Measurements from ENCODE around the gene ALPP. TPM values are rescaled to one million over a fixed set of nuclear protein-coding genes. Genes with fewer than 3 reads are reported as not detected.
"Not testable (repeated sequence)": the region's sequence is repeated elsewhere in the genome, so short reads cannot be mapped to it uniquely, and the experiment has no call there.

The ALPP gene
- total RNA-seq, 1 donor from 2014 or later, result 0.38 TPM

DNA sequence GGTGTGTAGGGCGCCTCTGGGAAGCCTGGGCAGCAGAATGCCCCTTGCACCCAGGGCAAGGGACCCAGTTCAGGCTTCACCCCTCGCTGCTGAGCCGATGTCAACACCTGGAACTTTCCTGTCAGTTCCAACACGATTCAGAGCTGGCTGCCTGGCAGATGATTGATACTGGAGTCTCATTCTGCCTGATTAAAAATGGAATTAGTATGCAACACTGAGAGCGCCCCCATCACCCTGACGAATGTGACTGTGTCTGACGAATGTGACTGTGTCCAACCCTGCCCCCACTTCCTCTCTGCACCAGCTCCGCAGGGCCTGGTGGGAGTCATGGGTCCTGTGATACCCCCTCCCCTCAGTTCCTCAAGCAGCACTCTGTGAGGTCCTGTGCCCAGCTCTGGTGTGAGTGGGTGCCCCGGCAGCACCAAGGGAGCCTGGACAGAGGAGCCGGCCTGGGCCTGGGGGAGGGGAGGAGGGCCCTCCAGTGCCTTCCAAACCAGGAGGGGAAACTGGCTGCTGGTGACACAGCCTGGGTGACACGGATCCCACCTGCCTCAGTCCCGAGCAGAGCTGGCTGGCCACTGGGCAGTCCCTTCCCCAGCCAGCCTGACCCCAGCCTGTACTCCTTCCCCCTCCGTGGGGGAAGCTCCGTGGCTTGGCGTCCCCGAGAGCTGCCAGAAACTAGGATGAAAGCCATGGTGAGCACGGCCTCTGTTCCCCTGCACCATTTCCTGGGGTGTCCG lies 41.4 kb upstream of the ALPP start:
- H3K27me3 Mint-ChIP-seq, result no peaks in the 10 kb centered on the region
- H3K4me3 Mint-ChIP-seq, result no peak overlapping the region
- DNase-seq (no peak), ATAC-seq (ENCODE audit: low read depth) (no peak)
- H3K27ac Mint-ChIP-seq, result no peak overlapping the region
- TF ChIP-seq, protein P1, sequence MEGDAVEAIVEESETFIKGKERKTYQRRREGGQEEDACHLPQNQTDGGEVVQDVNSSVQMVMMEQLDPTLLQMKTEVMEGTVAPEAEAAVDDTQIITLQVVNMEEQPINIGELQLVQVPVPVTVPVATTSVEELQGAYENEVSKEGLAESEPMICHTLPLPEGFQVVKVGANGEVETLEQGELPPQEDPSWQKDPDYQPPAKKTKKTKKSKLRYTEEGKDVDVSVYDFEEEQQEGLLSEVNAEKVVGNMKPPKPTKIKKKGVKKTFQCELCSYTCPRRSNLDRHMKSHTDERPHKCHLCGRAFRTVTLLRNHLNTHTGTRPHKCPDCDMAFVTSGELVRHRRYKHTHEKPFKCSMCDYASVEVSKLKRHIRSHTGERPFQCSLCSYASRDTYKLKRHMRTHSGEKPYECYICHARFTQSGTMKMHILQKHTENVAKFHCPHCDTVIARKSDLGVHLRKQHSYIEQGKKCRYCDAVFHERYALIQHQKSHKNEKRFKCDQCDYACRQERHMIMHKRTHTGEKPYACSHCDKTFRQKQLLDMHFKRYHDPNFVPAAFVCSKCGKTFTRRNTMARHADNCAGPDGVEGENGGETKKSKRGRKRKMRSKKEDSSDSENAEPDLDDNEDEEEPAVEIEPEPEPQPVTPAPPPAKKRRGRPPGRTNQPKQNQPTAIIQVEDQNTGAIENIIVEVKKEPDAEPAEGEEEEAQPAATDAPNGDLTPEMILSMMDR (IDR thresholded peaks at IDR 0.05), result no peak
- H3K9me3 Mint-ChIP-seq, result no peaks in the 10 kb centered on the region
- H3K4me1 Mint-ChIP-seq, result no peaks in the 10 kb centered on the region
- H3K36me3 Mint-ChIP-seq (ENCODE audit: low read depth), result peaks cover 11% of the 10 kb centered on the region
- CTCF ChIA-PET, result no interaction called here
- POLR2A ChIA-PET, result no interaction called here
- intact Hi-C loops (cut with micrococcal nuclease), result no loop called here

DNA sequence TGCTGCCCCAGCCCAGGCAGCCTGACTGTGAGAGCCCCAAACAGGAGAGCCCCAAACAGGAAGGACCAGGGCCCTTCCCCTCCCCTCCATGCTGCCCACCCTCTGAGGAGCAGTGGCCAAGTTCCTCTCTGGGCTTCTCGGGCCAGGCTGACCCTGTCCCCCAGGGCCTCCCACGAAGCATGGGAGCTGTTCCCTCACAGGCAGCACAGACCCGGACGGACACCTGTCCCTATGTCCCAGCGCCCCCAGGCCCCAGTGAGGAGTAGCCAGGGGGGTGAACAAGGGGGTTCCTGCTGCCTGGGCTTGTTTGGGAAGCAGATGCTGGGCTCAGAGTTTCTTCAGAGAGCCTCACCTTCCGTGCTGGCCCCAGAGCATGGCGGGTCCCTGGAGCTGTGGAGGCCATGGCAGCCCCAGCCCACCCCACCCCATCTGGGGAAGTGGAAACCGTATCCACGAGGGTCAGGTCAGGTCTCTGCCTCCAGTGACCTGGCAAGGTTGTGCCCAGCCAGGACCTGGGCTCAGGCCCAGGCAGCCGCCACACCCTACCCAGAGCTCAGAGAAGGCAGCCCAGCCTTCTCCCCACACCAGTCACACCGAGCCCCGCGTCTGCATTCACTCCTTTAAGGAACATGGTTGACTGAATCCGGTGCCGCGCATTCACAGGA lies 40.3 kb upstream of the ALPP start:
- H3K36me3 Mint-ChIP-seq (ENCODE audit: low read depth), result peaks cover 11% of the 10 kb centered on the region
- H3K4me3 Mint-ChIP-seq; CTCF ChIA-PET; H3K9me3 Mint-ChIP-seq; H3K4me1 Mint-ChIP-seq; ATAC-seq (ENCODE audit: low read depth); intact Hi-C loops (cut with micrococcal nuclease); DNase-seq; H3K27ac Mint-ChIP-seq; H3K27me3 Mint-ChIP-seq; POLR2A ChIA-PET: not testable (repeated sequence)

DNA sequence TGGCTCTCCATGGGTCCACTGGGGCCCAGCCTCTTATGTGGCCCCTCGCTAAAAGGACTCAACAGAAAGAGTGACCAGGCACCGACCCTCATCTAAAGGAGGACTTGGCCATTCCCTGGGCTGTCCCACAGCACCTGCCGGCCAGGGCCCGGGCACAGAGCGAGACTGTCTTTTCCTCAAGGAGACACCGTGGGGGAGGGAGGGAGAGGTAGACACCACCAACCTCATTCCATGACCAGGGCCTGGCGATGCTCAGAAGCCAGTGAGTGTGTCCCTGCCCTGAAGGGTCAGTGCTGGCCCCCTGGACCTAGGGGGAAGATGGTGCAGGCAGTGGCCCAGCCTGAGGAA lies 39.8 kb upstream of the ALPP start:
- CTCF ChIA-PET, result no interaction called here
- ATAC-seq (ENCODE audit: low read depth) (no peak), DNase-seq (no peak)
- Mint-ChIP-seq H3K4me1 (no peaks in the 10 kb centered on the region), H3K9me3 (no peaks in the 10 kb centered on the region), H3K27me3 (no peaks in the 10 kb centered on the region), H3K4me3 (no peak overlapping the region), H3K27ac (no peak overlapping the region), H3K36me3 (ENCODE audit: low read depth) (peaks cover 10% of the 10 kb centered on the region)
- TF ChIP-seq, protein P1 (IDR thresholded peaks at IDR 0.05), result no peak
- intact Hi-C loops (cut with micrococcal nuclease), result no loop called here
- POLR2A ChIA-PET, result no interaction called here

DNA sequence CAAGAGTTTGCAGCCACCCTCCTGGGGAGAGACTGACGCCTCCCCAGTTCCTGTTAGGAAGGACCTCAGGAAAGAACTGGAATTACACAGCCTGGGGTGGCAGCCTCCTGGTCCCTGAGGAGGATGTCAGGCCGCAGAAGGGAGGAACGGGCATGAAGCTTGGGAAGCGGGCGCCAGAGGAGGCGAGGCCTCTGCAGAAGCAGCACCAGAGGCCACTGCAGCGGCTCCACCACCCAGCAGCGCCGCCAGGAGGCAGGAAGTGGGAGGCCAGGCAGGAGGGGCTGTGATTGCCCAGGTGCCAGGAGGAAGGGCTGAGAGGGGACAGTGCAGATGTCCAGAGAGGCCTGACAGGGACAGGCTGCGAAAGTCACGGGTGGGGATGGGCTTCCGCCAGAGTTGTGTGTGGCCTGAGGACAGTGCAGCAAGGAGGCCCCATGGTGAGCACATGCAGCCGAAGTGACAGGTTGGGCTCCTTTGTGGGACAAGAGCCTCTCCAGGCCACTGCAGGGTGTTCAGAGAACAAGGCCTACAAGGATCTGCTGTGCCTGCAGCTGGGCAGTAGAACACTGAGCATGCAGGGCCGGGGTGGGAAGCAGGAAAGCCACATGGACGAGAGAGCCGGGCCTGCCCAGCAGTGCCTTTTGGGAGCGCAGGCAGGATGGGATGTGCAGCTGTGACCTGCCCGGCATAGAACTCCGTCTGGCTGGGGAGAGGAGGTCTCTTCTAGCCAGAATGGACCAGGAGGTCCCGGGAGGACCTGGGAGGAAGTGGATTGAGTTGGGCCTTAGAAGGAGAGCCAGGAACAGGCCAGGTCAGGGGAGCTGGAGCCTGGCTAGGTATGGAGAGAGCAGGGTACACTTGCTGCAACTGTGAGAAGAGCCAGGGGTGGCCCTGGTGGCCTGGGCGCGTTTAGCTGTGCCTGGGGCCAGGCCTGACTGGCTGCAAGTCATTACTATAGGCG lies 39.1 kb upstream of the ALPP start:
- CTCF ChIA-PET, result no interaction called here
- ATAC-seq (ENCODE audit: low read depth) (no peak), DNase-seq (no peak)
- Mint-ChIP-seq H3K4me1 (no peaks in the 10 kb centered on the region), H3K27ac (no peak overlapping the region), H3K27me3 (no peaks in the 10 kb centered on the region), H3K4me3 (no peak overlapping the region), H3K9me3 (no peaks in the 10 kb centered on the region), H3K36me3 (ENCODE audit: low read depth) (peaks cover 8% of the 10 kb centered on the region)
- intact Hi-C loops (cut with micrococcal nuclease), result no loop called here
- POLR2A ChIA-PET, result no interaction called here
- TF ChIP-seq, protein P1 (IDR thresholded peaks at IDR 0.05), result no peak

DNA sequence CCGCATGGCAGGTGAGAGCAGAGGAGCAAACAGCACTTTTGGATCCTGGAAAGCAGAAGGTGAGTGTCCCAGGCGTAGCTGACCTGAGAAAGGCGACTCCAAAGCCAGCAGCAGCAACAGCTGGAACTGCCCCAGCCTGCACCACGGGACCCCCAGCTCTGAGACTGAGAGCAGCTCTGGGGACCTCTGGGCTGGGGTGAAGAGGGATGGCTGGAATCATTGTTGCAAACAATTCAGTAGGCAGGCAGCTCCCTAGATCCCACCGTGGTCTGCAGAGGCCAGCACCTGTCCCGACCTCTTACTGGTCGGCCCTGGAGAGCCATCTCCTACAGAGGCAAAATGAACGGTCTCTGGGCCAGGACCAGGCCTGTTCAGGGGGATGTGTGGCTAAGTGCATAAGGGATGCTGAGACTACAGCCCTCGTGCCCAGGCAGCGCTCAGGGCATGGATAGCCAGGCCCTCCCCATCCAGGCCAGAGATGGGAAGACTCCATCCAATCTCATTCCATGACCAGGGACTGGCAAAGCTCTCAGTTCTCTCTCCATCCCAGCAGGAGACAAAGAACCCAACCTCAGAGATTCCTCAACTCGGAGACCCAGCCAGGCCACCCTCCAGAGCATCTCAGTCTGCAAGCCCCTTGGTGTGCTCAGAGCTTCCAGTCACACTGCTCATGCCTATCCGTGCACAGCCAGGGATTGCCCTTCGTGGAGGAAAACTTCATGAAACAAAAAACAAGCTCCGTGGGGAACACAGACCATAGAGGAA lies 38.2 kb upstream of the ALPP start:
- POLR2A ChIA-PET, result no interaction called here
- intact Hi-C loops (cut with micrococcal nuclease), result no loop called here
- no peak overlapping the region for H3K4me3 Mint-ChIP-seq
- no peak overlapping the region for H3K27ac Mint-ChIP-seq
- H3K36me3 Mint-ChIP-seq (ENCODE audit: low read depth), result peaks cover 8% of the 10 kb centered on the region
- H3K27me3 Mint-ChIP-seq, result no peaks in the 10 kb centered on the region
- H3K9me3 Mint-ChIP-seq, result no peaks in the 10 kb centered on the region
- no peak for ATAC-seq (ENCODE audit: low read depth)
- TF ChIP-seq, protein P1 (IDR thresholded peaks at IDR 0.05), result no peak
- DNase-seq, result no peak
- CTCF ChIA-PET, result no interaction called here
- H3K4me1 Mint-ChIP-seq, result no peaks in the 10 kb centered on the region
